Neural progenitor cell (in vitro differentiated cells): Measurements from ENCODE around the gene THAP4.

Experiments used
- CTCF ChIP-seq: fragments of 200-600 bp; sonication (generic); IDR thresholded peaks from 2 replicates; pipeline ENCODE4 v1.5.1; 2017; ENCODE audit warnings: antibody characterized with exemption, mild to moderate bottlenecking
- EZH2 ChIP-seq: fragments of 200-600 bp; sonication (generic); IDR thresholded peaks from 2 replicates; pipeline ENCODE4 v1.6.1; 2017; ENCODE audit warnings: antibody characterized with exemption, mild to moderate bottlenecking, moderate library complexity

DNA sequence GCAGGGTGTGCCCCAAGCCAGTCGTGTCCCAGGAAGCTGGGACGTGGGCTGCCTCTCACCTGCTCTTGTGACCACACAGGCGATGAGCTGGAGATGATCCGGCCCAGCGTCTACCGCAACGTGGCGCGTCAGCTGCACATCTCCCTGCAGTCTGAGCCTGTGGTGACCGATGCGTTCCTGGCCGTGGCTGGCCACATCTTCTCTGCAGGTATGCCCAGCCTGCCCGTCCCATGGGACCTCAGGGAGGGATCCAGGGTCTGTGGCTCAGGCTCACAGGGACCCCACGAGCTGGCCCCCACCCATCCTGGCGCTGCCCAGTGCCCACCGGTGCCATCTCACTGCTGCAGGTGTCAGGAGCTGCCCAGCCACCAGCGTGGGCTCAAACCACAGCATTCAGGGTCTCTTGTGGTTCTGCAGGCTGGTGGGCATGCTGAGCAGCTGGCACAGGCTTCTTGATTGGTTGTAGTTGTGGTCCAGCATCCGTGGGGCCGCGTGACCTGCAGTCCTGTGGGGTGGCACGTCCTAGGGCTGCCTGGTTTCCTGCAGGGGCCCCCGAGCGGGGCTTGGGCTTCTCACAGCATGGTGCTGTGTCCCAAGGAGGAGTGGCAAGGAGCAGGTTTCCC lies 74.6 kb downstream of the THAP4 start:
- TF ChIP-seq CTCF, result no peak
- no peak for TF ChIP-seq EZH2
